Hepatocyte (in vitro differentiated cells): Measurements from ENCODE around the gene DAP3. TPM values are rescaled to one million over a fixed set of nuclear protein-coding genes. Genes with fewer than 3 reads are reported as not detected.
"Not testable (repeated sequence)": the region's sequence is repeated elsewhere in the genome, so short reads cannot be mapped to it uniquely, and the experiment has no call there.

ENCODE experiments used
- DNase-seq: peaks from one replicate; pipeline ENCODE4 v3.0.0-alpha.2; 2016; ENCODE audit warnings: low spot score
- H2AFZ ChIP-seq: fragments of 200-600 bp; sonication (generic); 2 replicates; pipeline ENCODE4 v1.6.0; 2016; ENCODE audit warnings: antibody characterized with exemption, mild to moderate bottlenecking
- H3K27ac ChIP-seq: fragments of 200-600 bp; sonication (generic); 2 replicates; pipeline ENCODE4 v1.5.1; 2016; ENCODE audit warnings: mild to moderate bottlenecking
- H3K27me3 ChIP-seq: fragments of 200-600 bp; sonication (generic); 2 replicates; pipeline ENCODE4 v1.6.1; 2016
- H3K36me3 ChIP-seq: fragments of 200-600 bp; sonication (generic); replicated peaks from 2 replicates; pipeline ENCODE4 v1.5.1; 2016; ENCODE audit warnings: low read depth; ENCODE audit not compliant: insufficient read depth
- H3K4me1 ChIP-seq: fragments of 200-600 bp; sonication (generic); 2 replicates; pipeline ENCODE4 v1.5.1; 2016; ENCODE audit warnings: mild to moderate bottlenecking, moderate library complexity; ENCODE audit not compliant: insufficient read depth
- H3K4me2 ChIP-seq: fragments of 200-600 bp; sonication (generic); 2 replicates; pipeline ENCODE4 v1.6.0; 2016
- H3K4me3 ChIP-seq: fragments of 200-600 bp; sonication (generic); 2 replicates; pipeline ENCODE4 v1.5.1; 2016; ENCODE audit warnings: mild to moderate bottlenecking
- H3K79me2 ChIP-seq: fragments of 200-600 bp; sonication (generic); 2 replicates; pipeline ENCODE4 v1.6.0; 2017; ENCODE audit warnings: mild to moderate bottlenecking
- H3K9me2 ChIP-seq: fragments of 200-600 bp; sonication (generic); replicated peaks from 2 replicates; pipeline ENCODE4 v1.6.0; 2017; ENCODE audit warnings: mild to moderate bottlenecking; ENCODE audit not compliant: insufficient read depth
- H3K9me3 ChIP-seq: fragments of 200-600 bp; sonication (generic); 2 replicates; pipeline ENCODE4 v1.5.1; 2016; ENCODE audit warnings: low read depth, mild to moderate bottlenecking
- H4K20me1 ChIP-seq: fragments of 200-600 bp; sonication (generic); 2 replicates; pipeline ENCODE4 v1.6.0; 2016; ENCODE audit warnings: mild to moderate bottlenecking; ENCODE audit not compliant: insufficient read depth, poor library complexity, severe bottlenecking
- EZH2 ChIP-seq: fragments of 200-600 bp; sonication (generic); IDR thresholded peaks from 2 replicates; pipeline ENCODE4 v1.6.1; 2016; ENCODE audit warnings: antibody characterized with exemption, mild to moderate bottlenecking, borderline replicate concordance
- EZH2phosphoT487 ChIP-seq: fragments of 200-600 bp; sonication (generic); IDR thresholded peaks from one replicate; pipeline ENCODE4 v1.6.1; 2018; ENCODE audit warnings: antibody characterized with exemption, mild to moderate bottlenecking, low read depth, moderate library complexity; ENCODE audit not compliant: unreplicated experiment, severe bottlenecking
- WGBS: methylation state at CpG from one replicate; pipeline ENCODE4 v1.1.6; 2016; ENCODE audit warnings: low lambda C conversion rate; ENCODE audit errors: missing lambda C conversion rate; 5-methylcytosine and 5-hydroxymethylcytosine counted together
- polyA plus RNA-seq: library from polyadenylated mRNA; unstranded; fragments of >200 nt; fragmentation: Nextera tagmentation; extraction: Ambion mirVana; gene quantifications from 2 replicates; pipeline ENCODE4 v1.2.1, GENCODE V29; 2016
- total RNA-seq: library from RNA; depleted of rRNA; stranded (reverse); fragments of >200 nt; gene quantifications from 2 replicates; pipeline ENCODE4 v1.2.3, GENCODE V29; 2014
- TF ChIP-seq, protein P1 (sequence below): fragments of 200-600 bp; sonication (generic); IDR thresholded peaks from 2 replicates; pipeline ENCODE4 v1.5.1; 2016; ENCODE audit warnings: antibody characterized with exemption, mild to moderate bottlenecking; ENCODE audit not compliant: poor library complexity

DAP3 gene
- total and polyA plus RNA-seq, 2 experiments from 2014 or later, result 61.5 to 115 TPM

DNA sequence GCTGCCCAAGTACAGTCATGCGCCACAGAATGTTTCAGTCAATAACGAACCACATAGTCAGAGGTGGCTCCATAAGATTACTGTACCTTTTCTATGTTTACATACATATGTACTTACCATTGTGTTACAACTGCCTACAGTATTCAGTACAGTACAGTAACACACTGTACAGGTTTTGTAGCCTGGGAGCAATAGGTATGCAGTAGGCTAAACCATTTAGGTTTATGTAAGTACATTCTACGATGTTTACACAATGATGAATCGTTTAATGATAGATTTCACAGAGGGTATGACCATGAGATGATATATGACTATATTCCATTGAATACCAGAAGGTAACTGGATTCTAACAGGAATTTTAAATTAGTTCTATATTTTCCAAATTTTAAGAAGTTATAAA is 10.9 kb upstream of the DAP3 start:
- Histone ChIP-seq H3K4me3 (no peak overlapping the region), H3K36me3 (no peaks in the 10 kb centered on the region), H3K4me2 (no peak overlapping the region), H3K79me2 (peaks cover 62% of the 10 kb centered on the region), H2AFZ (no peak overlapping the region), H3K27me3 (no peaks in the 10 kb centered on the region), H4K20me1 (peaks cover 38% of the 10 kb centered on the region), H3K27ac (no peak overlapping the region), H3K9me3 (no peaks in the 10 kb centered on the region), H3K9me2 (no peaks in the 10 kb centered on the region), H3K4me1 (no peaks in the 10 kb centered on the region)
- no peak for TF ChIP-seq EZH2phosphoT487
- TF ChIP-seq EZH2, result no peak
- TF ChIP-seq, protein P1, sequence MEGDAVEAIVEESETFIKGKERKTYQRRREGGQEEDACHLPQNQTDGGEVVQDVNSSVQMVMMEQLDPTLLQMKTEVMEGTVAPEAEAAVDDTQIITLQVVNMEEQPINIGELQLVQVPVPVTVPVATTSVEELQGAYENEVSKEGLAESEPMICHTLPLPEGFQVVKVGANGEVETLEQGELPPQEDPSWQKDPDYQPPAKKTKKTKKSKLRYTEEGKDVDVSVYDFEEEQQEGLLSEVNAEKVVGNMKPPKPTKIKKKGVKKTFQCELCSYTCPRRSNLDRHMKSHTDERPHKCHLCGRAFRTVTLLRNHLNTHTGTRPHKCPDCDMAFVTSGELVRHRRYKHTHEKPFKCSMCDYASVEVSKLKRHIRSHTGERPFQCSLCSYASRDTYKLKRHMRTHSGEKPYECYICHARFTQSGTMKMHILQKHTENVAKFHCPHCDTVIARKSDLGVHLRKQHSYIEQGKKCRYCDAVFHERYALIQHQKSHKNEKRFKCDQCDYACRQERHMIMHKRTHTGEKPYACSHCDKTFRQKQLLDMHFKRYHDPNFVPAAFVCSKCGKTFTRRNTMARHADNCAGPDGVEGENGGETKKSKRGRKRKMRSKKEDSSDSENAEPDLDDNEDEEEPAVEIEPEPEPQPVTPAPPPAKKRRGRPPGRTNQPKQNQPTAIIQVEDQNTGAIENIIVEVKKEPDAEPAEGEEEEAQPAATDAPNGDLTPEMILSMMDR, result no peak
- WGBS, result 95% methylated on average over 4 of the region's 4 CpGs
- DNase-seq, result no peak

DNA sequence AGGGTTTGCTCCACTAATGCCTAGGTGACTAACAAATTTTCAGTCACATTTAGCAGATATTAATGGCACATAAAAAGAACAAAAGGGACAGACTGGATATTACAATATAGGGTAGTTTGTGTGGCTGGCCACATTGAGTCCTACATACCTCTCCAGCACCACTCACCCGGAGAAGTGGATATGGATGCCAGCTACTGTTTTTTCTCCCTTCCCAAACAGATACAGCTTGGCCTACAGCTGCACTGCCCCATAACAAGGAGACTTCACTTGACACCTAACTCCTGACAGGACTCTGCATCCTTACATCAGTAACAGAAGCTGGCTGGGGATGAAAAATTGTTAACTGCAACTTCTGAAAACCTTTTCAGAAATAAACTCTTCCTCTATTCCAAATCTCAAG is 9.9 kb upstream of the DAP3 start:
- Histone ChIP-seq H4K20me1 (peaks cover 48% of the 10 kb centered on the region), H3K79me2 (peaks cover 72% of the 10 kb centered on the region)
- H3K4me3 ChIP-seq, DNase-seq, H3K4me1 ChIP-seq, H3K27me3 ChIP-seq, H3K9me3 ChIP-seq, H2AFZ ChIP-seq, H3K36me3 ChIP-seq, H3K27ac ChIP-seq, H3K9me2 ChIP-seq, H3K4me2 ChIP-seq: not testable (repeated sequence)
- 79% methylated on average over 1 of the region's 1 CpG for WGBS

DNA sequence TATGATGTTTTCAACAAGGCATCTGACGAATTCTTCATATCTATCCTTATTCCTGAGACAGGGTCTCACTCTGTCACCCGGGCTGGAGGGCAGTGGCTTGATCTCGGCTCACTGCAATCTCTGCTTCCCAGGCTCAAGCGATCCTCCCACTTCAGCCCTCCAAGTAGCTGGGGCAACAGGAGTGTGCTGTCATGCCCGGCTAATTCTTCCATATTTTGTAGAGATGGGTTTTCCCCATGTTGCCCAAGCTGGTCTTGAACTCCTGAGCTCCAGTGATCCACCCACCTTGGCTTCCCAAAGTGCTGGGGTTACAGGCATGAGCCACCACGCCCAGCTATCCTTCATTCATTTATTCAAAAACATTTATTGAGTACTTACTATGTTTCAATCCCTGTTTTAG is 8.4 kb upstream of the DAP3 start:
- Histone ChIP-seq H3K9me2 (no peaks in the 10 kb centered on the region), H3K4me2 (no peak overlapping the region), H3K79me2 (peaks cover 87% of the 10 kb centered on the region), H3K4me3 (no peak overlapping the region), H3K4me1 (peaks cover 5% of the 10 kb centered on the region), H3K27me3 (no peaks in the 10 kb centered on the region), H3K36me3 (no peaks in the 10 kb centered on the region), H3K9me3 (no peaks in the 10 kb centered on the region), H3K27ac (no peak overlapping the region), H2AFZ (no peak overlapping the region), H4K20me1 (peaks cover 64% of the 10 kb centered on the region)
- TF ChIP-seq, protein P1, result no peak
- TF ChIP-seq EZH2phosphoT487 (no peak), EZH2 (no peak)
- WGBS, result 95% methylated on average over 6 of the region's 6 CpGs
- DNase-seq, result no peak

DNA sequence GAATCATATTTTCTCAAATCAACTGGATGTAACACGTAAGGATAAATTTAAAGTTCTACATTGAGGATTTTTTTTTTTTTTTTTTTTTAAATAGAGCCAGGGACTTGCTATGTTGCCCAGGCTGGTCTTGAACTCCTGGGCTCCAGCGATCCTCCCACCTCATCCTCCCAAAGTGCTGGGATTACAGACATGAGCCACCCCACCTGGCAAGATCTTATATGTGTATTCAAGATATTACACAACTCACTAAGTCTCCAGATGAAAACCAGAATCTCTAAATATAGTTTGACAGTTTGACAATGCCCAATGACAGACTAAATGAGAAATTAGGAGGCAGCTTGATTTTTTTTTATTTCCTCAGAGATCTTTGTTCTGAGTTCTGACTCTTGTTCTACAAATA is 7.1 kb upstream of the DAP3 start:
- peaks cover 13% of the 10 kb centered on the region for H3K4me1 ChIP-seq
- H3K9me3 ChIP-seq, result no peaks in the 10 kb centered on the region
- no peak overlapping the region for H3K4me2 ChIP-seq
- H3K9me2 ChIP-seq, result no peaks in the 10 kb centered on the region
- TF ChIP-seq, protein P1, result no peak
- TF ChIP-seq EZH2 (no peak), EZH2phosphoT487 (no peak)
- H4K20me1 ChIP-seq, result peaks cover 74% of the 10 kb centered on the region
- H2AFZ ChIP-seq, result no peak overlapping the region
- H3K4me3 ChIP-seq, result no peak overlapping the region
- DNase-seq, result no peak
- no peaks in the 10 kb centered on the region for H3K36me3 ChIP-seq
- H3K79me2 ChIP-seq, result peaks cover 96% of the 10 kb centered on the region
- no peaks in the 10 kb centered on the region for H3K27me3 ChIP-seq
- WGBS, result 95% methylated on average over 2 of the region's 2 CpGs
- no peak overlapping the region for H3K27ac ChIP-seq

DNA sequence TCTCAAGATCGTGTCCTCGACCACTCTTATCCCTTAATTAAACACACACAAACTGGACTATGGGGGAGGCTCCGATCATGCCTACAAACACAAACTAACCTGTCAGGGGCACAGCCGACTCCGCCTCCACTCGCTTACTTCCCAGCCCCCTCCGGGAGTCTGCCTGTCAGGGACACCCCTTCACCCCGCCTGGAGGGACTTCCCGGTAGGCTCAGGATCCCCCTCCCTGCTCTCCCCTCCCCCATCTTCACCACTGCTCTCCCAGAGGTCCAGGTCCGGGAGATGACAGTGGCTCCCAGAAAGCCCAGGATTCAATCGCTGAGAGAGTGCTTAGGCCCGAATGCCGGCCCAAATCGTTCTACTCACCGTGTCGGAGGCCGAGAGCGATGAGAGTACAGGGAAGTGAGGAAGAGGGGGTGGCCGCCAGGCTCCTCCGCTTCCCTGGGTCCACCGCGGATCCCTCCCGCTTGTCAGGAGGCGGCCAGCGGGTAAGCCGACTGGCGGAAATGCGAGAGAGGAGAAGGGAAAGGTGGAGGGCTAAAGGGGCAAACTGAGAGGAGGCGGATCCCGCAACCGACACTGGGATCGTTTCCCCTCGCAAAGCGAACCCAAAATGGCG is 1.1 kb upstream of the DAP3 start:
- Histone ChIP-seq H4K20me1 (peaks cover 40% of the 10 kb centered on the region), H3K79me2 (peaks cover 84% of the 10 kb centered on the region), H2AFZ (peak overlapping the region; percentile 27), H3K27ac (peak overlapping the region; percentile 98), H3K4me2 (peak overlapping the region; percentile 91), H3K4me3 (peak overlapping the region; percentile 57), H3K4me1 (peaks cover 13% of the 10 kb centered on the region)
- 1% methylated on average over 28 of the region's 35 CpGs for WGBS
- H3K9me2 ChIP-seq, H3K36me3 ChIP-seq, DNase-seq, H3K9me3 ChIP-seq, H3K27me3 ChIP-seq: not testable (repeated sequence)
